ENCODE results near the gene BUD23.

GRCh38 chr7:73741600-73741999 is 58.2 kb downstream of the BUD23 start:
- TF ChIP-seq CTCF (IDR thresholded peaks at IDR 0.05) (no peak), POLR2A (IDR thresholded peaks at IDR 0.05) (no peak)
